Testis (tissue), 3 donors: Measurements from ENCODE around the gene SLC2A1. TPM values are rescaled to one million over a fixed set of nuclear protein-coding genes. Genes with fewer than 3 reads are reported as not detected.

Experiments
- DNase-seq: peaks from one replicate; pipeline ENCODE4 v3.0.0-alpha.2; 2019
- H3K27ac ChIP-seq, 2 donors: fragments of 200-600 bp; sonication (generic); one replicate each; pipeline ENCODE4 v1.5.1; 2019
- H3K27me3 ChIP-seq: fragments of 200-600 bp; sonication (generic); one replicate; pipeline ENCODE4 v1.5.1; 2019
- H3K36me3 ChIP-seq: fragments of 200-600 bp; sonication (generic); one replicate; pipeline ENCODE4 v1.5.1; 2017; ENCODE audit warnings: low read depth; ENCODE audit errors: missing control alignments
- H3K4me1 ChIP-seq: fragments of 200-600 bp; sonication (generic); one replicate; pipeline ENCODE4 v1.5.1; 2019
- H3K4me3 ChIP-seq, 2 donors: fragments of 200-600 bp; sonication (generic); one replicate each; pipeline ENCODE4 v1.5.1; 2017 to 2019
- H3K9me3 ChIP-seq: fragments of 200-600 bp; sonication (generic); one replicate; pipeline ENCODE4 v1.5.1; 2017
- CTCF ChIP-seq, 3 experiments: fragments of 450-650 bp in 2 of 3; fragments of 200-600 bp in 1 of 3; sonication (generic) in 1 of 3; IDR thresholded peaks; one replicate each; pipeline ENCODE4 v1.5.1; 2016 to 2019; ENCODE audit warnings: antibody characterized with exemption in 3 of 3, mild to moderate bottlenecking in 2 of 3, moderate library complexity in 1 of 3
- POLR2A ChIP-seq: fragments of 450-650 bp; IDR thresholded peaks from one replicate; pipeline ENCODE4 v1.6.1; 2017; ENCODE audit warnings: antibody characterized with exemption, mild to moderate bottlenecking, moderate library complexity
- WGBS, 2 donors: methylation state at CpG; one replicate each; pipeline ENCODE4 v1.1.5; 2018; 5-methylcytosine and 5-hydroxymethylcytosine counted together
- intact Hi-C: fragments of 100-400 bp; cut with DNase I; formaldehyde crosslinking; loops from one replicate; pipeline ENCODE4 v1.15.1; 2023; ENCODE audit warnings: low total_unique reads
- polyA plus RNA-seq: library from polyadenylated mRNA; stranded (reverse); fragments of 350-450 nt; fragmentation: Illumina TruSeq; extraction: RNeasy Lipid Tissue Mini Kit (QIAGEN cat#74804); gene quantifications from one replicate; pipeline ENCODE4 v1.2.3, GENCODE V29; 2014; ENCODE audit warnings: low read depth, low replicate concordance; ENCODE audit not compliant: insufficient read depth
- total RNA-seq, 2 donors: library from RNA; depleted of rRNA; stranded (reverse); fragments of >200 nt; gene quantifications; one replicate each; pipeline ENCODE4 v1.2.3, GENCODE V29; 2016

SLC2A1 gene
- total and polyA plus RNA-seq, 3 donors from 2014 or later: 19.4 to 38.3 (median 36.9) TPM

DNA sequence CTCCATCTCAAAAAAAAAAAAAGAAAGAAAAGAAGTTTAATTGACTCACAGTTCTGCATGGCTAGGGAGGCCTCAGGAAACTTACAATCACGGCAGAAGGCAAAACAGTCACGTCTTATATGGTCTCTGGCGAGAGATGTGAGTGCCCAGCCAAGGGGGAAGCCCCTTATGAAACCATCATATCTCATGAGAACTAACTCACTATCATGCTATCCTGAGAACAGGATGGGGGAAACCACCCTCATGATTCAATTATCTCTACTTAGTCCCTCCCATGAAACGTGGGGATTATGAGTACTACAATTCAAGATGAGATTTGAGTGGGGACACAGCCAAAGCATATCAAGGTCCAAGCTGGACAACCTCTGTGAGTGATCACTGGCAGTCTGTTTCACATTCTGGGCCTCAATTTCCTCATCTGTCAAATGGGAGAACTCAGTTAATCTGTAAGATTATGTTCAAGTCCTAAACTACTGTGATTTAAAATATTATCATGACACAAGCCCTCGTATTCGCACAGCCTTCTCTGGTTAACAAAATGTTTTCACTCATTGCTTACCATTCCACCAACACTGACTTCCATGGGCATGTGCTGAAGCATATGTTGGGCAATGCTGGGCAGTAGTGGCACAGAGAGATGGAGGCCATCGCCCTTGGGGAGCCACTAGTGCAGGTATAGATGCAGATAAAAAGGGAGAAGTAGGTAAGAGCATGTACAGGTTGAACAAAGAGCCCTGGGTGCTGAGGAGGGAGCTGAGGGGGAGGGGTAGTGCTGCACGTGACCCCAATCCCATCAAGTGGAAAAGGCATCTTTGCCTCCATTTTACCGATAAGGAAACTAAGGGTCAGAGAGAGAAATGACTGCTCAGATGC, 46.2 kb upstream of the SLC2A1 start:
- intact Hi-C loops: no loop called here

DNA sequence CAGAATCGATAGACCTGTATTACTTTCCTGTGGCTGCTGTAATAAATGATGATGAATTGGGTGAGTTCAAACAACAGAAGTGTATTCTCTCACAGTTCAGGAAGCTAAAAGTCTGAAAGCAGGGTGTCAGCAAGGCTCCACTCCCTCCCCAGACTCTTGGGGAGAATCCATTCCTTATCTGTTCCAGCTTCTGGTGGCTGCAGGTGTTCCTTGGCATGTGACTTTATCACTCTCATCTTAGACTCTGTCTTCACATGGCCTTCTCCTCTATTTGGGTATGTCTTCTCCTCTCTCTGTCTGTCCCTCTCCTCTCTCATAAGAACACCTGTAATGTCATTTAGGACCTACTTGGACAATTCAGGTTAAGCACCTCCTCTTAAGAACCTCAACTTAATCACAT, 44.1 kb upstream of the SLC2A1 start:
- no peak overlapping the region for H3K27ac ChIP-seq
- no peaks in the 10 kb centered on the region for H3K4me1 ChIP-seq
- H3K4me3 ChIP-seq: no peak overlapping the region
- intact Hi-C loops: no loop called here
- TF ChIP-seq CTCF (IDR thresholded peaks at IDR 0.05) (no peak), POLR2A (no peak)
- H3K9me3 ChIP-seq: no peaks in the 10 kb centered on the region
- WGBS, 2 donors: 44 to 75% methylated on average over 1 of the region's 1 CpG
- DNase-seq: no peak
- no peaks in the 10 kb centered on the region for H3K36me3 ChIP-seq
- H3K27me3 ChIP-seq: no peaks in the 10 kb centered on the region

More for the DNA sequence above, 46.2 kb upstream of the SLC2A1 start:
- Histone ChIP-seq H3K9me3 (no peaks in the 10 kb centered on the region), H3K4me1 (no peaks in the 10 kb centered on the region), H3K27ac (no peak overlapping the region), H3K36me3 (no peaks in the 10 kb centered on the region), H3K27me3 (no peaks in the 10 kb centered on the region), H3K4me3 (no peak overlapping the region)
- WGBS, 2 donors: 83 to 88% methylated on average over 9 of the region's 9 CpGs
- DNase-seq: no peak
- no peak for TF ChIP-seq POLR2A
- no peak for TF ChIP-seq CTCF (IDR thresholded peaks at IDR 0.05)

- H3K27me3 ChIP-seq: no peaks in the 10 kb centered on the region
- H3K27ac ChIP-seq: no peak overlapping the region
- H3K36me3 ChIP-seq: no peaks in the 10 kb centered on the region
- H3K4me1 ChIP-seq: no peaks in the 10 kb centered on the region
- WGBS, 2 donors: 82 to 87% methylated on average over 4 of the region's 4 CpGs
- intact Hi-C loops: no loop called here
- no peak for DNase-seq
- TF ChIP-seq POLR2A (no peak), CTCF (IDR thresholded peaks at IDR 0.05) (no peak)
- no peak overlapping the region for H3K4me3 ChIP-seq
- no peaks in the 10 kb centered on the region for H3K9me3 ChIP-seq
Measured at GRCh38 chr1:43002116-43002515, 43.4 kb upstream of the SLC2A1 start.

GRCh38 chr1:43001434-43001833, 42.8 kb upstream of the SLC2A1 start:
- TF ChIP-seq POLR2A (no peak), CTCF (IDR thresholded peaks at IDR 0.05) (no peak)
- H3K27me3 ChIP-seq: no peaks in the 10 kb centered on the region
- intact Hi-C loops: no loop called here
- no peak overlapping the region for H3K4me3 ChIP-seq
- H3K36me3 ChIP-seq: no peaks in the 10 kb centered on the region
- no peaks in the 10 kb centered on the region for H3K9me3 ChIP-seq
- no peaks in the 10 kb centered on the region for H3K4me1 ChIP-seq
- H3K27ac ChIP-seq: no peak overlapping the region
- no peak for DNase-seq

- 92 to 96% methylated on average over 1 of the region's 1 CpG for WGBS, 2 donors
- intact Hi-C loops: no loop called here
- Histone ChIP-seq H3K4me3 (no peak overlapping the region), H3K27me3 (no peaks in the 10 kb centered on the region), H3K9me3 (no peaks in the 10 kb centered on the region), H3K27ac (no peak overlapping the region), H3K4me1 (no peaks in the 10 kb centered on the region), H3K36me3 (no peaks in the 10 kb centered on the region)
- no peak for TF ChIP-seq POLR2A
- TF ChIP-seq CTCF (IDR thresholded peaks at IDR 0.05): no peak
- no peak for DNase-seq
Measured at GRCh38 chr1:43000271-43000670, 41.6 kb upstream of the SLC2A1 start.
